T-helper 2 cell (primary cell): Measurements from ENCODE around the gene CCDC59.

Experiments used
- DNase-seq, 5 experiments: peaks; one replicate each; pipeline versions ENCODE4 v3.0.0 to v3.0.0-alpha.2; 2012 to 2022

Gene CCDC59

DNA sequence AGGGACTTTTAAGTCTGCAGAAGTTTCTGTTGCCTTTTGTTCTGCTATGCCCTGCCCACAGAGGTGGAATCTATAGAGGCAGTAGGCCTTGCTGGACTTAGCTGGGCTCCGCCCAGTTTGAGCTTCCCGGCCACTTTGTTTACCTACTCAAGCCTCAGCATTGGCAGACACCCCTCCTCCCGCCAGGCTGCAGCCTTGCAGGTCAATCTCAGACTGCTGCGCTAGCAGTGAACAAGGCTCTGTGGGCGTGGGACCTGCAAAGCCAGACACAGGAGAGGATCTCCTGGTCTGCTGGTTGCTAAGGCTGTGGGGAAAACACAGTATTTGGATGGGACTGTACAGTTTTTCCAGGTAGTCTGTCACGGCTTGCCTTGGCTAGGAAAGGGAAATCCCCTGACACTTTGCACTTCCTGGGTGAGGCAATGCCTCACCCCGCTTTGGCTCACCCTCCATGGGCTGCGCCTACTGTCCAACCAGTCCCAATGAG, 43.7 kb downstream of the CCDC59 start:
- no peak for DNase-seq
